Measurements from ENCODE around the gene HIBADH.

- TF ChIP-seq CTCF (conservative IDR thresholded peaks at IDR 0.05; ENCODE audit: low read length) = no peak
- TF ChIP-seq EZH2phosphoT487 (IDR thresholded peaks at IDR 0.05; ENCODE audit: borderline replicate concordance, low read depth, low read length) = no peak
Observed at GRCh38 chr7:27704422-27705199, 41.9 kb upstream of the HIBADH start.
